HL-60 (cell line): ENCODE results near the gene PAX5.
"Not testable (repeated sequence)": the region's sequence is repeated elsewhere in the genome, so short reads cannot be mapped to it uniquely, and the experiment has no call there.

Experiments used
- DNase-seq, 2 experiments: peaks; one replicate each; pipeline ENCODE4 v3.0.0-alpha.2; 2010 to 2020; ENCODE audit warnings: low read depth in 1 of 2, low spot score in 1 of 2
- H3K27ac ChIP-seq: fragments of 250-450 bp; sonication (Bioruptor Pico); replicated peaks from 2 replicates; pipeline ENCODE4 v1.5.1; 2020; ENCODE audit warnings: mild to moderate bottlenecking, moderate library complexity
- H3K27me3 ChIP-seq: fragments of 250-450 bp; sonication (Bioruptor Pico); 2 replicates; pipeline ENCODE4 v1.5.1; 2021; ENCODE audit warnings: mild to moderate bottlenecking, moderate library complexity; ENCODE audit not compliant: insufficient read depth, poor library complexity, severe bottlenecking
- H3K4me3 ChIP-seq: replicated peaks from 2 replicates; pipeline ENCODE4 v1.5.1; 2011; ENCODE audit warnings: mild to moderate bottlenecking, control low read depth, low read length; ENCODE audit not compliant: insufficient read depth
- CTCF ChIP-seq: IDR thresholded peaks from one replicate; pipeline ENCODE4 v1.5.1; 2011; ENCODE audit warnings: low read length, control low read depth, inconsistent platforms; ENCODE audit not compliant: insufficient read depth
- GABPA ChIP-seq: IDR thresholded peaks from 2 replicates; pipeline ENCODE4 v1.6.1; 2012; ENCODE audit warnings: low read depth
- POLR2AphosphoS5 ChIP-seq: IDR thresholded peaks from 2 replicates; pipeline ENCODE4 v1.6.1; 2012; ENCODE audit warnings: low read depth
- REST ChIP-seq: IDR thresholded peaks from 2 replicates; pipeline ENCODE4 v1.6.1; 2012; ENCODE audit warnings: low read depth; ENCODE audit not compliant: insufficient replicate concordance
- SPI1 ChIP-seq: IDR thresholded peaks from 2 replicates; pipeline ENCODE4 v1.6.1; 2012; ENCODE audit warnings: low read depth, mild to moderate bottlenecking, borderline replicate concordance

PAX5 gene

GRCh38 chr9:37079370-37080164 lies 45.5 kb upstream of the PAX5 start:
- TF ChIP-seq POLR2AphosphoS5 = peak; percentile 57
- no peak for TF ChIP-seq CTCF
- TF ChIP-seq GABPA = no peak; the same call in 1 of the 2 replicates
- peak; percentile 26 for TF ChIP-seq REST
- Histone ChIP-seq H3K27me3 (no peaks in the 10 kb centered on the region), H3K4me3 (peak overlapping the region; percentile 94), H3K27ac (peak overlapping the region; percentile 81)
- DNase-seq = peak; percentile 87 to 94

- DNase-seq, H3K27ac ChIP-seq, H3K27me3 ChIP-seq, H3K4me3 ChIP-seq: not testable (repeated sequence)
Measured at GRCh38 chr9:37074790-37075189, 40.7 kb upstream of the PAX5 start.

GRCh38 chr9:37066139-37066725 lies 32.2 kb upstream of the PAX5 start:
- Histone ChIP-seq H3K4me3 (no peak overlapping the region), H3K27me3 (no peaks in the 10 kb centered on the region), H3K27ac (no peak overlapping the region)
- TF ChIP-seq POLR2AphosphoS5 (no peak), GABPA (no peak), SPI1 (peak; percentile 69; the same call in 1 of the 2 replicates)
- no peak for DNase-seq

GRCh38 chr9:37062336-37062735 lies 28.3 kb upstream of the PAX5 start:
- Histone ChIP-seq H3K27ac (peak overlapping the region; percentile 29), H3K4me3 (no peak overlapping the region), H3K27me3 (no peaks in the 10 kb centered on the region)
- TF ChIP-seq POLR2AphosphoS5 = no peak
- no peak for TF ChIP-seq SPI1
- no peak for TF ChIP-seq REST
- TF ChIP-seq GABPA = no peak
- TF ChIP-seq CTCF = no peak
- peak in 1 of 2 experiments; percentile 51 for DNase-seq

GRCh38 chr9:37061768-37062167 lies 27.7 kb upstream of the PAX5 start:
- H3K27me3 ChIP-seq = no peaks in the 10 kb centered on the region
- TF ChIP-seq SPI1 (no peak), GABPA (no peak), REST (no peak), POLR2AphosphoS5 (no peak), CTCF (no peak)
- no peak overlapping the region for H3K4me3 ChIP-seq
- peak; percentile 45 to 71 for DNase-seq
- peak overlapping the region; percentile 29 for H3K27ac ChIP-seq
